ENCODE results near the gene TMEM132D.

Gene TMEM132D

GRCh38 chr12:129423041-129423580 is 480.7 kb downstream of the TMEM132D start:
- TF ChIP-seq GATA1 (IDR thresholded peaks at IDR 0.05; ENCODE audit: low read depth, low read length) (no peak), POLR2A (IDR thresholded peaks at IDR 0.05; ENCODE audit: low read length) (no peak)

GRCh38 chr12:129413295-129413694 is 490.5 kb downstream of the TMEM132D start:
- TF ChIP-seq GATA1 (IDR thresholded peaks at IDR 0.05; ENCODE audit: low read depth, low read length), result no peak
- TF ChIP-seq POLR2A (IDR thresholded peaks at IDR 0.05; ENCODE audit: low read length), result no peak
- no peak for DNase-seq

More at GRCh38 chr12:129423041-129423580, 480.7 kb downstream of the TMEM132D start:
- DNase-seq, result no peak

DNA sequence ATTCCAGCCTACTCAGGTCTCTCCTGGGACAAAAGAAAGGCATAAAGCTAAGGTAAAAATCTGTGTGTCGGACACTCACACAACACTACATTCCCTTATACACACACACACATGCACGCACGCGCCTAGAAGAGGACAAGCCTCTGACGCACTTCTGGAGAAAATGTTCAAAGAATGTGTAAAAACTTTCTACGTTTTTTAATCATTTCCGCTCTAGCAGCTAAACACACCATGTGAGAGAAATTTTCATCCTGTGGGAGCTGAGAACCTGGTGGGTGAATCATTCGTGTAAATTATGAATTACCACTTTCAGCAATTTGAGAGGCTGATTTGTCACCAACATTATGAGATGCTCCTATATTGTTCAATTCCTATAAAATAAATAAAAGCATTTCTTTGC is 494.5 kb downstream of the TMEM132D start:
- DNase-seq, result no peak
- TF ChIP-seq POLR2A (IDR thresholded peaks at IDR 0.05; ENCODE audit: low read length), result no peak
- TF ChIP-seq GATA1 (IDR thresholded peaks at IDR 0.05; ENCODE audit: low read depth, low read length), result no peak

DNA sequence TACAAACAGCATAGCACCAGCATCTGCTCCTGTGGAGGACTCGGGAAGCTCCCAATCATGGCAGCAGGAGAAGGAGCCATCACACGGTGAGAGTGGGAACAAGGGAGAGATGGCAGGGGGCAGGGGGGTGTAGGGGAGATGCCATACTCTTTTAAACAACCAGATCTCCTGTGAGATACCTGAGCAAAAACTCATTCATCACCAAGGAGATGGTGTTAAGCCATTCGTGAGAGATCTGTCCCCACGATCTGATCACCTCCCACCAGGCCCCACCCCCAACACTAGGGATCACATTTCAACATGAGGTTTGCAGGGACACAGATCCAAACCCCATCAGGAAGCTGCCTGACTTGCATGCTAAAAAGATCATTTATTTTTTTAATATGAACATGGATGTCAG is 499.3 kb downstream of the TMEM132D start:
- TF ChIP-seq GATA1 (IDR thresholded peaks at IDR 0.05; ENCODE audit: low read depth, low read length), result no peak
- no peak for TF ChIP-seq POLR2A (IDR thresholded peaks at IDR 0.05; ENCODE audit: low read length)
- no peak for DNase-seq

- no peak for TF ChIP-seq GATA1 (IDR thresholded peaks at IDR 0.05; ENCODE audit: low read depth, low read length)
- TF ChIP-seq POLR2A (IDR thresholded peaks at IDR 0.05; ENCODE audit: low read length), result no peak
- DNase-seq, result no peak
These were observed 502.3 kb downstream of the TMEM132D start for GRCh38 chr12:129401572-129401971.

GRCh38 chr12:129394177-129394825 is 509.5 kb downstream of the TMEM132D start:
- DNase-seq, result no peak
- TF ChIP-seq GATA1 (IDR thresholded peaks at IDR 0.05; ENCODE audit: low read depth, low read length) (no peak), POLR2A (IDR thresholded peaks at IDR 0.05; ENCODE audit: low read length) (no peak)

DNA sequence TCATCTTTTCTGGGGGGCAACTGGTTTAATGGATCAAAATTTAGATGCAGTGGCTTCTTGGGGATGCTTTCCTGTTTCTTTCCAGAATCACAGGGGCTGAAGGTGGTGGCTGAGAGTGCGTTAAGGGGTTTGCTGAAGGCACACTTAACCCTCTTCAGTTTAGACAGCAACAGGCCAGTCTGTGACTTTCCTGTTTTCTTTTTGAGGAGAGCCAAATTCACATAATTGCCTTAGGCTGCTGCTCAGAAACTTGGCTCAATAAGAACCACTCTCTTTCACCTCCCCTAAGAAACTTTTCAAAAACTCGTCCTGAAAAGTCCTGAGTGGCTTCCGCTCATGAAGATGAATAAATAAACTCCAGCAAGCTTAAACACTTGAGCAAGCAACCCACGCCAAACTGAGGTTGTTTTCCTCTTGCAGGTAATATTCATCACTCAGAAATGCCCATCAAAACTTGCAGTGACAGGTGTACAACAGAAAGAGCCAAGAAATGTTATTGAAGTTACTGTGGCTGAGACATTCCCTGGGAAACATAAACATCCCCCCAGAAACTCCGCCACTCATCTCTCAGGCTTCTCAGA is 510.4 kb downstream of the TMEM132D start:
- DNase-seq, result no peak
- TF ChIP-seq GATA1 (IDR thresholded peaks at IDR 0.05; ENCODE audit: low read depth, low read length) (no peak), POLR2A (IDR thresholded peaks at IDR 0.05; ENCODE audit: low read length) (no peak)

DNA sequence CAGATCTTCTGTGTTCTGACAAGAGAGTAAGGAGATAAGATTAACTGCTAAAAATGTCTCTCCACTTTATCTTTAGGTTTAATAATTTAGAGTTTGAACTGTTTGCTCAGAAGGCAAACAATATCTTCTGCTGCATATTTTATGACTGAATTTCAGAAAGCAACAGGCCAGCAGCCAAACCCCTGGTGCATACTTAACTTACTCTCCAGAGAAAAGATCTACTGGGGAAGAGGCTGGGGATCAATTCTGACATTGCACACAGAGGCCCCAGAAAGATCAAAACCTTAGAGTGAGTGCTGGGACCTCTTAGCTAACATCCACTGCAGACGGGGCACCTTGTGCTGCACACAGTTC is 518.2 kb downstream of the TMEM132D start:
- DNase-seq, result no peak
- no peak for TF ChIP-seq POLR2A (IDR thresholded peaks at IDR 0.05; ENCODE audit: low read length)
- no peak for TF ChIP-seq GATA1 (IDR thresholded peaks at IDR 0.05; ENCODE audit: low read depth, low read length)

- DNase-seq, result no peak
- TF ChIP-seq GATA1 (IDR thresholded peaks at IDR 0.05; ENCODE audit: low read depth, low read length) (no peak), POLR2A (IDR thresholded peaks at IDR 0.05; ENCODE audit: low read length) (no peak)
These were observed 519.9 kb downstream of the TMEM132D start for GRCh38 chr12:129383956-129384355.

GRCh38 chr12:129381715-129382114 is 522.1 kb downstream of the TMEM132D start:
- DNase-seq, result no peak
- TF ChIP-seq POLR2A (IDR thresholded peaks at IDR 0.05; ENCODE audit: low read length) (no peak), GATA1 (IDR thresholded peaks at IDR 0.05; ENCODE audit: low read depth, low read length) (no peak)

GRCh38 chr12:129379076-129379804 is 524.6 kb downstream of the TMEM132D start:
- TF ChIP-seq GATA1 (IDR thresholded peaks at IDR 0.05; ENCODE audit: low read depth, low read length) (no peak), POLR2A (IDR thresholded peaks at IDR 0.05; ENCODE audit: low read length) (no peak)
- no peak for DNase-seq

DNA sequence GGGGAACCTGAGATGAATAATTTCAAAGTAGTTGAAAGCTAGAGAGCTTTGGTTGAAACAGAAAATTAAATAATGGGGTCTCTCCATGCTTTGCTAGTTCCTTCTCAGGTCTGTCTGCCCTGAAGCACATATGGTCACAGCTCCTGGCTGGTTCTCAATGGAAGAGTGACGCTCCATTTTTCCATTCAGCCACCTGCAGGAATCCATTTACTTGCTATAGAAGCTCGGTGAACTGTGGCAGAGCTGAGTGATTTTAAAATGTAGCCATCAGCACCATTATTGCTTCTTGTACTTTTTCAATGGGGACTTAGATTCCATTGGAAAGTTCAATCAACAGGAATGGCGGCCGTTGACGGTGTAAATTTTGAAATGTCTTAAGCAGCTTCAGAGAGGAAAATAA is 525.3 kb downstream of the TMEM132D start:
- TF ChIP-seq GATA1 (IDR thresholded peaks at IDR 0.05; ENCODE audit: low read depth, low read length) (no peak), POLR2A (IDR thresholded peaks at IDR 0.05; ENCODE audit: low read length) (no peak)
- no peak for DNase-seq

GRCh38 chr12:129373746-129374145 is 530.1 kb downstream of the TMEM132D start:
- TF ChIP-seq GATA1 (IDR thresholded peaks at IDR 0.05; ENCODE audit: low read depth, low read length), result no peak

GRCh38 chr12:129372876-129373275 is 530.9 kb downstream of the TMEM132D start:
- no peak for DNase-seq
- TF ChIP-seq GATA1 (IDR thresholded peaks at IDR 0.05; ENCODE audit: low read depth, low read length) (no peak), POLR2A (IDR thresholded peaks at IDR 0.05; ENCODE audit: low read length) (no peak)

More at GRCh38 chr12:129373746-129374145, 530.1 kb downstream of the TMEM132D start:
- DNase-seq, result no peak

Data from erythroblast (primary cell).